HG02938 (cell line): ENCODE measurements around the gene PNPLA5.

Experiments
- ATAC-seq: cut with Tn5 transposase; IDR thresholded peaks from one replicate; pipeline ENCODE4 v1.9.1; 2021; ENCODE audit warnings: mild to moderate bottlenecking, moderate library complexity; ENCODE audit not compliant: unreplicated experiment

Gene PNPLA5

GRCh38 chr22:43840431-43840830 lies 51.4 kb downstream of the PNPLA5 start:
- no peak for ATAC-seq

- ATAC-seq, result no peak
These were observed 52.0 kb downstream of the PNPLA5 start for GRCh38 chr22:43839781-43840180.

DNA sequence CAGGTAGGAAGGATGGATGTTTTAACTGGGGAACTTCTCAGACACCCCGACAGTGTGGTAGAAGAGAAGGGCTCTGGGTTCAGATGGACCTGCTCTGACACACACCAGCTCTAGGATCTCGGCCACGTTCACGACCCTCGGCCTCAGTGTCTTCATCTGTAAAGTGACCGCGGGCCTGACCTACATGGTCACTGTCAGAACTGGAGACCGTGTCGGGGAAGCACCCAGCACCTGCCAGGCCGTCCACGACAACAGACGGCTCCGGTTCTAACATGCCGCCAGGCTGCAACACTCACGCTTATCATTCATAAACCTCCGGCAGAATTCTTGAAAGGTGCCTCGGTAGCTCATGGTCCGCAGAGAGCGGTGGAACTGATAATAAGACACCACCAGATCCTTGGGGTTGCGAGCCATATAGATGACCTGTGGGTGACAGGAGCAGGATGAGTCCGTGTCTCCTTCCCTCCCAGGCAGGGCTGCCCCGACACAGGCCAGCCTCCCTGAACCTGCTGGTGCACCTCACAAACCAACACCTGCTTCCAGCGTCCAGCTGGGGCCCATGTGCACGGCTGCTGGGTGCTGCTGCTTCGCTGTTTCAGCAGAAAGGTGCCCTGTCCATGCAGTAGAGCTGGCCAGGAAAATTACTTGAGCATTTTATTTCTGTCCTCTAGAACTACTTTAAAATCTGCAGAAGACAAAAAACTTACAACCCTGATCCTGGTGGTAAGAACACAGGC lies 53.1 kb downstream of the PNPLA5 start:
- ATAC-seq, result no peak

DNA sequence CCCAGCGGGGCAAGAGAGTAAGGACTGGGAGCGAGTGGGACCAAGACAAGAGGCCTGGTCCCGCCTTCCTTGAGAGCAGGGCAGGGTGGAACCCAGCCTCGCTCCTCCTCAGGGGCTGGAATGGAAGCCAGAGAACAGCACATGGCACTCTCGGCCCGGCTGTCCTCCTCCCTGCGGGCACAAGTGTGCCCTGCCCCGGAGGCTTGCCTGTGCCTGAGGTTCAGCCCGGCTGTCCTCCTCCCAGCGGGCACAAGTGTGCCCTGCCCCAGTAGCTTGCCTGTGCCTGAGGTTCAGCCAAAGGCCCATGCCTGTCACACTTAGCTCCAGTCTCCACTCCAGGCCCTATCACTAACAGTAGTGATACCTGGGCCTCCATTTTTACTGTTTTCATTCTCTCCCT lies 53.7 kb downstream of the PNPLA5 start:
- no peak for ATAC-seq

DNA sequence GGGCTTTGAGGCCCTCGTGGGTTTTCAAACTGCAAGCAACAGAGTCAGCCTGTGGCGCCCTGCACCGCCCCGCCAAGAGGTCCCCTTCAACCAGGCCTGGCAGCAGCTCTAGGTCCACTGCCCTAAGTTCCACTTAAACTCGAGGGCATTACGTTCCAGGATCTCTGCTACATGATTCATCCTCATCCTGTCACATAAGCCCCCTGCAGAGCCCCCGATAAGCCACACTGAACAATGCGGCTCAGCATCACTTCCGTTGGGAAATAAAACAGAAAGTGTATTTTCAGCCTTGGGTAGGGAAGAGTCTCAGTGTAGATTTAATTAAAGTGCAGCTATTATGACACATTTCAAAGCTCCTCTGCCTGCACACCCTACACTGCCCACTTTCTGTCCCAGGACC lies 54.1 kb downstream of the PNPLA5 start:
- ATAC-seq, result no peak

GRCh38 chr22:43835736-43836135 lies 56.1 kb downstream of the PNPLA5 start:
- ATAC-seq, result no peak

DNA sequence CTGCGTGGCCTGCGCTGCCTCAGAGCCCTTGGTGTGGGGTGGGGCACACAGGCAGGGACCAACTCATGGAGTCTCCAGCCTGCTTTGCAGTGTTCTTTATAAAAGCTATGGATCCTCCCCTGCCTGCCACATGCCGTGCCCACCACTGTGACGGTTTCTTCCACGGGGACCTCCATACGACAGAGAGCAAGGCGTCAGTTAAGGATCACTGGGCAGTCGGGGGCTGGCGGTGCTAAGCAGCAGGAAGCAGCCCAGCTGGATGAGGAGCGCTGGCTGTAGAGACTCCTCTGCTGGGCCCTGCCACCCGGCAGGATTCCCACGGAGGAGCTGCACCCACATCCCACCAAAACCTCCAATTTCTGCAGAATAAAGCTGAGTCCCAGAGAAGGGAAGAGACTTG lies 56.6 kb downstream of the PNPLA5 start:
- ATAC-seq, result no peak

GRCh38 chr22:43833286-43834240 lies 58.2 kb downstream of the PNPLA5 start:
- ATAC-seq, result no peak

- no peak for ATAC-seq
These were observed 59.2 kb downstream of the PNPLA5 start for GRCh38 chr22:43832393-43833265.

- ATAC-seq, result no peak
These were observed 60.0 kb downstream of the PNPLA5 start for GRCh38 chr22:43831561-43832392.

GRCh38 chr22:43830931-43831560 lies 60.8 kb downstream of the PNPLA5 start:
- no peak for ATAC-seq

GRCh38 chr22:43829904-43830851 lies 61.6 kb downstream of the PNPLA5 start:
- ATAC-seq, result no peak
